GM19395 (cell line): Measurements from ENCODE around the gene CST9L.

Experiments used
- ATAC-seq: cut with Tn5 transposase; IDR thresholded peaks from one replicate; pipeline ENCODE4 v1.9.1; 2021; ENCODE audit warnings: mild to moderate bottlenecking, moderate library complexity; ENCODE audit not compliant: unreplicated experiment

The CST9L gene, protein sequence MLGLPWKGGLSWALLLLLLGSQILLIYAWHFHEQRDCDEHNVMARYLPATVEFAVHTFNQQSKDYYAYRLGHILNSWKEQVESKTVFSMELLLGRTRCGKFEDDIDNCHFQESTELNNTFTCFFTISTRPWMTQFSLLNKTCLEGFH

GRCh38 chr20:23568320-23568970, at the start of gene CST9L:
Gene CST9L (minus strand): TSS chr20:23568484. CDS start chr20:23568450, 34 bp downstream.
- ATAC-seq = no peak

GRCh38 chr20:23614163-23614562, 45.9 kb upstream of the CST9L start:
- no peak for ATAC-seq

DNA sequence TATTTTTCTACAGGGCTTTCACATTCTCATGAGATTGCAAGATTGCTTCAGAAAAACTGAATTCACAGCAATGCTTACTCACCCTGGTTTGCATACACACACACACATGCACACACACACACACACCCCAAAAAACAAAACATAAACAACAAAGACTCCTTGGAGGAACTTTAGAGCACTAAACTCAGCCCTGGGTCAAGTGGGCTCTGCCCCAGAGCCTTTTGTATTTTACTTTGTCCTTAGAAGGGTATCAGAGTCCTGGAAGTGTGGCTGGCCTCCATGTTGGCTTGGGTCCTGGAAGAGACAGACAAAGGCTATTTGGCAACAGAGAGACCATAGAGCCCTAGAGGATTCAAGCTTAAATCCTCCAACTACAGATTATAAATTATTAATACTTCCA, 45.4 kb upstream of the CST9L start:
- no peak for ATAC-seq

GRCh38 chr20:23612396-23612795, 44.1 kb upstream of the CST9L start:
- no peak for ATAC-seq

DNA sequence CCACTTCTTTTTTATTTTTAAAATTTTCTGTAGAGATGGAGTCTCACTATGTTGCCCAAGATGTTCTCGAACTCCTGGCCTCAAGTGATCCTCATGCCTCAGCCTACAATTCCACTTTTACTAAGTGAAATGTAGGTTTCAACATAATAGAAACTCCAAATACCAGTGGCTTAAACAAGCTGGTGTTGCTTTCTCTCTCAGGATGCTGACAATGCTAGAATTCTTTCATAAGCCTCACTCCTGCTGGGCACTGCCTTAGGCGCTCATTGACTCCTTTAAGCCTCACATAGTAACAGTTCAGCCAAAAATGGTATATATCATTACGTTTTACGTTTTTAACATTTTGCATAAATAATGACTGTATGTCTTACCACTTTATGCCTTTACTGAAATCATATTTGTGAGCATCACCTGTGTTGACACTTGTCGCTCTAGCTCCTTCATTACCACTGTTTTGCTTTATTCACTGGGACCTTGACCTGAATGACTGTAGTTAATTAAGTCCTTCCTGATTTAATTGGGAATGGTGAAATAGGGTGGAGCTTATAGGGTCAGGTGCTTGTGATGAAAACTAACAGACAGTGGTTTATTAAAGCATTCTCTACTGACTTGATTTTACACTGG, 41.3 kb upstream of the CST9L start:
- ATAC-seq = no peak

DNA sequence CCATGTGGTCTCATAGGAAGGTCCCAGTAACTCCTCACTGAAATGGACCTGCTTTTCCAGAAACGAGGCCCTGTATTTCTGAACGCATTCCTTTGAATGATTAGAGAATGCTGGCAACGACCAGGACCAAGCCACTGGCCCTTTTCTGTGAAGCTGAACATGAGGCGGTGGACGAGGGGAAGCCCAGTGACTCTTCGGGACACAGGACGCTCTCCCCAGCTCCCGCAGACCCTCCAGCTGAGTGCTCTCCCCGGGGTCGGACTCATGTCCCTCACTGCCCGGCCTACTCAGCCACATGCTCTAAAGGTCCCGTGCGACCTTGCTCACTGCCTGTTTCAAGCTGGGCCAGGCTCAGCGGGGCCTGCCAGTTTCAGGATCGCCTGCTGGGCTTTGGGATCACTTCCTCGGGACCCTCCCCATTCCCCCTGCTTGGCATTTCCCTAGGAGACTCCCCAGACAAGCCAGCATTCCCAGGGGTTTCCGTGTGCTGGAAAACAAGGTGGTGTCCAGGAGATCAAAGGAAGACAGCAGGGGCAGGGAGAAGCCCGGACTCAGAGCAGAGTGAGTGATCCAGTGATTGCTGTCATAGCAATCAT, 40.1 kb upstream of the CST9L start:
- ATAC-seq = no peak

GRCh38 chr20:23607497-23608245, 39.4 kb upstream of the CST9L start:
- ATAC-seq = no peak

GRCh38 chr20:23606652-23607049, 38.4 kb upstream of the CST9L start:
- peak; percentile 93 for ATAC-seq

DNA sequence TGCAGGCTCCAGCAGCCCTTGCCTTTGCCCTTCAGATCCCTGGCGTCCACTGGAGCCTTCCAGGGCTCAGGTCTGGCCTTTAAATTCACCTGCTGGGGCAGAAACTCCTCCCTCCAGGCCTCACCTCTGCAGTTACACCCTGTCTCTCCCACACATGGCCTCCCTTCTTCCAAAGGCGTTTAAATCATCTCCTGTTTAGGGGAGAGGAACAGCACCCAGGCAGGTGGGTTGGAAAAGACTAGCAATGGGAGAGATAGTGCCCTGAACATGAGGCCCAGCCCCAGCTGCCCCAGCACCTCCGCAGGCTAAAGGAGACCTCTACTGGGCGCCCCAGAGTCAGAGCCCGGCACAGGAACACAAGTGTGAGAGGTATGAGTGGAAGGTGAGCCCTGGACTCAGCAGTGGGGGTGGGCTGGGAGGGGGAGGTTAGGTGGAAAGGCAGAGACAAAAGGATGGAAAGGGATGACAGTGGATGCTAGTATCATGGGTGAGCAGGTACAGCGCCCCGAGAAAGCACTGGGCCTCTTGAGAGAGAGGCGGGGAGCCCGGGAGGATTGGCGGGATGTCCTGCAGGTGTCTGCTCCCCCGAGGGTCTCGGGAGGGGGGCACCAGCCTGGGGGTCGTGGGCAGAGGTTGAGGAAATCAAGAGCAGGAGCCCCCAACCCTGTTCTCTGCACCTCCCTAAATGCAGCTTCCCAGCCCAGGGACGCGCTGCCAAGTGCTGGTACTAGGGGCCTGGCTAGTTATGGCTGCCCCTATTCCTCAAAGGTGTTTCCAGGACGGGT, 37.8 kb upstream of the CST9L start, which contains the start of gene CST9:
TSS of gene CST9 (minus strand) at position 51 of the 785 bp plus-strand sequence. CDS start 53 bp downstream, outside the sequence.
- ATAC-seq = no peak

- no peak for ATAC-seq
Observed at GRCh38 chr20:23604306-23604705, 36.0 kb upstream of the CST9L start.

GRCh38 chr20:23603321-23603720, 35.0 kb upstream of the CST9L start:
- ATAC-seq = no peak

- no peak for ATAC-seq
Observed at GRCh38 chr20:23602699-23603098, 34.4 kb upstream of the CST9L start.

DNA sequence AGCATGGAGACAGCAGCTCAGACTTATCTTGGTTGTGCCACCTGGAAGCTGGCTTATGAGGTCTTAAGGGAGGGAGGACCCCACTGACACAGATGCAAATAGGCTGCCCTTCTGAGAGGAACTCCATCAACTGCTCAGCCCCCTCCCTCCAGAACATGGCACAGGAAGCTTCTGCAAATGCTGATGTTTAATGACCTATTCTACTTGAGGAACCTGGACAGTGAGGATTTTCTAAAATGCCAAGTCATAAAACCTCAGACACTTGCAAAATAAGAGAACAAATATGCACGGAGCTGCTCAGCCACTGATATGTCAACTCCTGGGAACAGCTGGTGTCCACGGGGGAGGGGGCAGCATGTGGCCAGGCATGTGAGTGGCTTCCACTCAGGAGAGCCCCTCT, 34.0 kb upstream of the CST9L start:
- no peak for ATAC-seq

DNA sequence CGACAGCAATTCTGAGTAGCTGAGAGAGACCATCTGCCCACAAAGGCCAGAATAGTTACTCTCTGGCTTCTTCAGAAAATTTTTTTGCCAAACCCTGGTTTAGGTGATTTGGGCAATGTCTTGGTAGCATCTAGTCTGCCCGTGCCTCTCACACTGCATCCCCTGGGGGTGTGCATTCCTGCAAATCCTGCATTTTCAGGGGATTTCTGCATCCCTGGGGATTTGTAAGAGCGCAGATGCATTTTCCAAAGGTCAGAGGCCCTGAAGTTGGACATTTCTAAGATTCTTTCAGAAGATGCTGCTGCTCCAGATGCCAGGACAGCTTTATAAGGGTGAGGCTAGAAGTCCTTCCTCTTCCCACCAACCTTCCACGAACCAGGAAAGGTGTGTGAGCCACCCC, 33.4 kb upstream of the CST9L start:
- ATAC-seq = no peak

GRCh38 chr20:23598481-23598880, 30.2 kb upstream of the CST9L start:
- ATAC-seq = no peak

DNA sequence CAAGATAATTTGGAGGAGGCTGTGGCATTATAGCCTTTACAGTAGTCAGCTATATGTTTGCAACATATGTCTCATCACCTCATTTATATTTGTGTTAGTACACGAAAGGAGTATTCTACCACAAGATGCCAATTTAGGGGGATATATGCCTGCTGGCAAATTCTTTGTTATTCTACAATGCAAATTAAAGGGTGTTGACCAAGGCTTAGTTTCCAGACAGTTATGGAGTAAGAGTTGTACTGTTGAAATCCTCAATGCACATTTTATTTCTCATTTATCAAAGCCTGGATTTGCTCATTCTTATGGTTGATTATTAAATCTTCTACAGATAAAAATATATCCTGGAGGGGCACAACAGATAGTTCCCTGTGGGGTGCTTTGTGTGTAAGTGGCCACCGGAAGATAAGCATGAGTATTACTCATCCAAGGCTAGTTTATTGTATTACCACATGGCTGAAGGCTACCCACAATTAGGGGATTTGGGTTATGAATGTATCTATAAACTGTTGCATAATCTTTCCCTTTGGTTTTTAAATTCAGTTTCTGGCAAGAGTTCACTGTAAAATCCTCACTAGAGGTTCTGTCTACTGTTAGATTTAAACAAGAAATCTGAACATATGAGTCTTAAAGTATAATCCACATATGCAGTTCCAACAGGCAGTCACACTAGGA, 28.4 kb upstream of the CST9L start:
- ATAC-seq = no peak

GRCh38 chr20:23595941-23596340, 27.7 kb upstream of the CST9L start:
- no peak for ATAC-seq

GRCh38 chr20:23588434-23589403, 20.4 kb upstream of the CST9L start:
- ATAC-seq = no peak

DNA sequence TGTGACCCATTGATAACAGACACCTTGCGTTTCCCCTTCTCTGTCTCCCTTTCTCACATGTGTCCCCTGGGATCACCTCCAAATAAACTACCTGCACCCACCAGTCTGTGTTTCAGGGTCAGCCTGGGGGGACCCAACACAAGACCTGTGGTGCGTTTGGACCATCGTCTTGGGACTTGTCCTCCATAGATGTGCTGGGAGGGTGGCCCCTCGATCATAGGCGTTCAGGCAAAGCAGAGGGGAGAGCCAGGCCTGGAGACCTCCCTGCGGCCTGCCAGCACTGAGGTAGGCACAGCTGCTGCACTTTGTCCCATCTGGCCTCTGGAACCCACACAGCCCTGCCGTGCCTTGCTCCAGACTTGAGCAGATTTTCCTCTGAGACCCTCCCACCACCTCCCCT, 19.3 kb upstream of the CST9L start:
- ATAC-seq = no peak
